ENCODE data around the gene LHX3.
"Not testable (repeated sequence)": the region's sequence is repeated elsewhere in the genome, so short reads cannot be mapped to it uniquely, and the experiment has no call there.

The LHX3 gene

GRCh38 chr9:136152931-136153330, 52.0 kb downstream of the LHX3 start:
- DNase-seq: no peak

GRCh38 chr9:136152543-136152866, 52.4 kb downstream of the LHX3 start:
- no peak for DNase-seq

GRCh38 chr9:136151848-136152542, 52.9 kb downstream of the LHX3 start:
- DNase-seq: no peak

- DNase-seq: no peak
These were observed 53.6 kb downstream of the LHX3 start for GRCh38 chr9:136151214-136151804.

GRCh38 chr9:136150664-136151213, 54.2 kb downstream of the LHX3 start:
- not testable (repeated sequence) for DNase-seq

GRCh38 chr9:136149853-136150252, 55.1 kb downstream of the LHX3 start:
- DNase-seq: no peak

GRCh38 chr9:136149337-136149736, 55.6 kb downstream of the LHX3 start:
- no peak for DNase-seq

- no peak for DNase-seq
These were observed 56.2 kb downstream of the LHX3 start for GRCh38 chr9:136148766-136149165.

GRCh38 chr9:136147890-136148714, 56.8 kb downstream of the LHX3 start:
- no peak for DNase-seq

GRCh38 chr9:136147038-136147889, 57.7 kb downstream of the LHX3 start:
- DNase-seq: no peak

All from fibroblast of skin of scalp (primary cell).